Heart left ventricle (tissue), 13 donors: ENCODE results near the gene PHF21A.

Experiments used
- POLR2A ChIP-seq, 2 donors: fragments of 450-650 bp; IDR thresholded peaks; one replicate each; pipeline ENCODE4 v1.6.1; 2017; ENCODE audit warnings: antibody characterized with exemption in 2 of 2, mild to moderate bottlenecking in 2 of 2, moderate library complexity in 2 of 2
- TF ChIP-seq, protein P1 (sequence below), 12 donors: fragments of 200-600 bp; sonication (generic) in 4 of 12; IDR thresholded peaks; one replicate each; pipeline versions ENCODE4 v1.5.0 to v1.8.0; 2018 to 2022; ENCODE audit warnings: antibody characterized with exemption in 12 of 12, mild to moderate bottlenecking in 5 of 12
- donor health status: ischemic (EF 13 %, LVEDD 7.1; RV severe dilation, severe dysfunction).
- donor health status: DM: no; HTN: yes; CAD: no.
- donor health status: DM: no; HTN: no; CAD: no.
- donor health status: ischemic (EF 25% LVEDD 6.9; RV normal size, moderate dysfunction).
- donor health status: ischemic (EF 25% LVEDD 5.7; RV mildly dilated, moderate dysfunction).
- donor health status: ischemic (EF 35%, LVEDD 5.7; RV mildly dilated, moderate dysfunction).
- donor health status: nonischemic (EF 11% LVEDD 7.7; RV severe dilation, severe dysfunction).
- donor health status: DM: yes; HTN: yes; CAD: no.
- donor health status: PGD.
- donor health status: ischemic (EF 29% LVEDD 5.4; RV normal size, mild dysfunction).
- donor health status: nonischemic (EF 23%, LVEDD 6.1; RV moderate dilation, normal function).

DNA sequence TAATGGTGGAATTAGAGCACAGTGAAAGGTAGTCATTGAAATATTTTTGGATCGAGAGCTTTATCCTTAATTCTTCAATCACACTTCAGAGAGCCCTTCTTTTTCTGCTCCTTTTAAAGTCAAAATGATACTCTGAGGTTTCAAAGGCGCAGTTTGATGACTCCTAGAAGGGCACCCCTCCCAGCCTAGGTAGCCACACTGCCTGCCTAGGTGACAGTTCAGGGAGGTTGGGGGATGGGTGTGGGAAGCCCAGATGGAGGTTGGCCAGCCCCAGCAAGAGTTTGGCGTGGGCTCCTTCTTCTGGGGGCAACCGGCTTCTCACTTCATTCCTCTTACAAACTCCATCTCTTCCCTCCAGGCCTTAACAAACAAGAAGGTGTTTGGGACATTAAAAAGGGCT lies 28.6 kb upstream of the PHF21A start:
- TF ChIP-seq, protein P1, sequence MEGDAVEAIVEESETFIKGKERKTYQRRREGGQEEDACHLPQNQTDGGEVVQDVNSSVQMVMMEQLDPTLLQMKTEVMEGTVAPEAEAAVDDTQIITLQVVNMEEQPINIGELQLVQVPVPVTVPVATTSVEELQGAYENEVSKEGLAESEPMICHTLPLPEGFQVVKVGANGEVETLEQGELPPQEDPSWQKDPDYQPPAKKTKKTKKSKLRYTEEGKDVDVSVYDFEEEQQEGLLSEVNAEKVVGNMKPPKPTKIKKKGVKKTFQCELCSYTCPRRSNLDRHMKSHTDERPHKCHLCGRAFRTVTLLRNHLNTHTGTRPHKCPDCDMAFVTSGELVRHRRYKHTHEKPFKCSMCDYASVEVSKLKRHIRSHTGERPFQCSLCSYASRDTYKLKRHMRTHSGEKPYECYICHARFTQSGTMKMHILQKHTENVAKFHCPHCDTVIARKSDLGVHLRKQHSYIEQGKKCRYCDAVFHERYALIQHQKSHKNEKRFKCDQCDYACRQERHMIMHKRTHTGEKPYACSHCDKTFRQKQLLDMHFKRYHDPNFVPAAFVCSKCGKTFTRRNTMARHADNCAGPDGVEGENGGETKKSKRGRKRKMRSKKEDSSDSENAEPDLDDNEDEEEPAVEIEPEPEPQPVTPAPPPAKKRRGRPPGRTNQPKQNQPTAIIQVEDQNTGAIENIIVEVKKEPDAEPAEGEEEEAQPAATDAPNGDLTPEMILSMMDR (IDR thresholded peaks at IDR 0.05), result no peak
- TF ChIP-seq POLR2A (IDR thresholded peaks at IDR 0.05), result no peak
